ENCODE data around the gene MT1X.
A peak's percentile ranks its signal among the peaks of the same experiment; 100 is the strongest.
"Not testable (repeated sequence)": the region's sequence is repeated elsewhere in the genome, so short reads cannot be mapped to it uniquely, and the experiment has no call there.

MT1X gene

GRCh38 chr16:56653218-56653617 is 29.1 kb upstream of the MT1X start:
- DNase-seq (ENCODE audit: low spot score): no peak

- DNase-seq (ENCODE audit: low spot score): no peak
Observed at GRCh38 chr16:56657555-56658326, 24.5 kb upstream of the MT1X start, which contains the start of gene MT1F. Gene MT1F (plus strand): TSS chr16:56657959. CDS start chr16:56658059, 100 bp downstream.

GRCh38 chr16:56658327-56658875 is 23.9 kb upstream of the MT1X start:
- DNase-seq (ENCODE audit: low spot score): no peak

DNA sequence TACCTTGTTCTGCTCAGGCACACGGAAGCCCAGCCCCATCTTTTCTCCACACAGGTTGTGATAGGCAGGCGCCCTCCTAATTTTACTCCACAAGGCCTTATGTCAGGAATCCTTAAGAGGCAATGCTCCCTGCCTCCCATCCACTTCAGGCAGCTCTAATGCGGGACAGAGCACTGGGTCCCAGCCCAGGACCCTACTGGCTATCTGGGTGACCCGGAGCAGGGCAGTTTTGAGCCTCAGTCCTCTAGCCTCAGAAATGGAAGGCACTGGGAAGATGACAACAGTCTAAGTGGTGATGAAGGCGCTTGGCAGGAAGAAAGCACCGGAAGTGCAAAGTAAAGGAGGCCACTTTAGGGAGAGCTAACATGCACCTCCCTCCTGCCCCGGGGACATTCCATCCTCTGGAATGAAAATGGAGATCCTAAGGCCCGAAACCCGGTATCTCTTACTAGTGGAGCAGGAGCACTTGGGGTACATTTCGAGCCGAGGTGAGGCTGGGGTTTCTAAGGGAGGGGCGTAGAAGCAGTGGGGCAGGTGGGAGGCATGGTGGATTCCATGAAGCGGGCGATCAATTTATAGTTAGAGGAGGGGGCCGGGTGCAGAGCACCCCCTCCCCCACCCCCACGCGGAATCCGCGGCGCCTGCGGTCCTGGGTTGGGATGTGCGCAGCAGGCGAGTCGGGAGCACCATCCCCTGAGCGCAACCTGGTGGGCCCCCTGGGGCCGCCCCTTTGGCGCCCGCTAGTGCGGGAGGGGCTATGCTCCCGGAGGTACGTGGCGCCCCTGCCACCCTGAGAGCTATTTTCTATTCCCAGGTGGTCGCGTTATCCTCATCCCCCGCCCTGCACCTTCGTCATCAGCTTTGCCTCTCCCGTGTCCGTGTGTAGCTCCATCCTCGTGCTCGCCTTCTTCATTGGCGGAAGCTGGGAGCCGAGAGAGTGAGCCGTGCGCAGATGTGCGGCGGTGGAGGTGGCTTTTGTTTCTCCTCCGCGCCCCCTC is 19.6 kb upstream of the MT1X start:
- DNase-seq (ENCODE audit: low spot score): no peak

DNA sequence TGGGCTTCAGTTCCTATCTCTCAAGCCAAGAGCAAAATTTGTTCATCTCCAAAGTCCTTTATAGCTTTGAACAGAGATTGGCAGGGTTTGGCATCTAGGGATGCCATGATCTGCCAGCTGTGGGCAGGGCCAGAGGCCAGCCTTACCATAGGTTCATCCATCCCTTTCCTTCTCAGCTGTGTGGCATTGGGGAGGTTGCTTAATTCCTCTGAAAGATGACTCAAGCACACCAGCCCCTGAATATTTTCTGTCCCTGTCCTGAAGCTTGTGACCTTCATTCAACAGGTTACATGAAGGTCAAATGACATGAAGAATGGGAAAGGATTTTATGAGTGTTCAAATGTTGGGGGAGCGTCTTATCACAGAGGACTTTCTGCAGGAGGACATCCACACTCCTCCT is 17.8 kb upstream of the MT1X start:
- DNase-seq (ENCODE audit: low spot score): no peak

GRCh38 chr16:56665286-56666261 is 16.7 kb upstream of the MT1X start:
- DNase-seq (ENCODE audit: low spot score): not testable (repeated sequence)

GRCh38 chr16:56667581-56668571 is 14.4 kb upstream of the MT1X start, which contains the start of gene MT1G:
Gene MT1G (minus strand): TSS chr16:56668065. CDS start chr16:56667993, 72 bp downstream.
- no peak for DNase-seq (ENCODE audit: low spot score)

- DNase-seq (ENCODE audit: low spot score): no peak
Observed at GRCh38 chr16:56669005-56669839, 13.0 kb upstream of the MT1X start, which contains the start of gene MT1H. Gene MT1H (plus strand): TSS chr16:56669814. CDS start chr16:56669885, 71 bp downstream.

- DNase-seq (ENCODE audit: low spot score): no peak
Observed at GRCh38 chr16:56669840-56670619, 12.2 kb upstream of the MT1X start.

- DNase-seq (ENCODE audit: low spot score): no peak
Observed at GRCh38 chr16:56670620-56670934, 11.7 kb upstream of the MT1X start.

GRCh38 chr16:56671691-56672090 is 10.6 kb upstream of the MT1X start:
- not testable (repeated sequence) for DNase-seq (ENCODE audit: low spot score)

- DNase-seq (ENCODE audit: low spot score): not testable (repeated sequence)
Observed at GRCh38 chr16:56672171-56672570, 10.1 kb upstream of the MT1X start.

DNA sequence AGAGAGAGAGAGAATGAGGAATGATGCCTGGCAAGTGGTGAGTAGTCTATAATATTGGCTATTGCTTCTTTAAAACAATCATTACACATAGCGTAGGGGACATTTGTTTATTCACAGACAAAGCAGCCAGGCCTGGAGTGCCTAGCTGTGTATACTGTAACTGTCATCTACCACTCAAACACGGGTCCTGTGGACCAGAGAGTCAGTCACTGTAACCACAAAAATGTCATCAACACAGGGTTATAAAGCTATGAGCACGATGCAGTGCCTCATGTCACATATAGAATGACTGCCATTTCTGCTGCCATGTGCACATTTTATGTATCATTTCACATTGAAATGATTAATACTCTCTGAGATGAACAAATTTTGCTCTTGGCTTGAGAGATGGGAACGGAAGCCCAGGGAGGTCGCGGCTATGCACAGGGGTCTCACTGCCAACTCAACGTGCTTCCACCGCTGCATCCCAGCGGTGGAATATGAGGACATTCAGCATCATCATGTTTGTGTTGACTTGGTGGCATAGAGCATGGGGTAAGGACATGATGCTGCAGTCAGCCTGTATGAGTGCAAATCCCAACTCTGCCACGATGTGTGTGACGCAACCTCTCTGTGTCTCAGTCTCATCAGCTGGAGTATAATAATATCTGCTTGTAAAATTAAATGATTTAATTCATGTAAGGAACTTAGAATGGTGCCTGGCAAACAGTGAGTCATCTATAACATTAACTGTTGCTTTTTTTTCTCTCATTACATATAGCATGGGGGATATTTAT is 9.3 kb upstream of the MT1X start:
- DNase-seq (ENCODE audit: low spot score): no peak

DNA sequence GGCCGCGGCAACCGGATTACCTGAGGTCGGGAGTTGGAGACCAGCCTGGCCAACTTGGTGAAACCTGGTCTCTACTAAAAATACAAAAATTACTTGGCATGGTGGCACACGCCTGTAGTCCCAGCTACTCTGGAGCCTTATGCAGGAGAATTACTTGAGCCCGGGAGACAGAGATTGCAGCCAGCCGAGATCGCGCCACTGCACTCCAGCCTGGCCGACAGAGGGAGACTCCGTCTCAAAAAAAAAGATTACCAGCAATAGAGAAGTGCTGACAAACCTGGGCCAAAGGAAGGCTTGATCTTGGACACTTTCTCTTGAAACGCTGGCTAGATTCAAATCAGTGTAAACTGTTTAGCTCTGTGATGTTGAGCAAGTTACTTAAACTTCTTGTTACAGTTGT is 8.3 kb upstream of the MT1X start:
- DNase-seq (ENCODE audit: low spot score): peak; percentile 43

DNA sequence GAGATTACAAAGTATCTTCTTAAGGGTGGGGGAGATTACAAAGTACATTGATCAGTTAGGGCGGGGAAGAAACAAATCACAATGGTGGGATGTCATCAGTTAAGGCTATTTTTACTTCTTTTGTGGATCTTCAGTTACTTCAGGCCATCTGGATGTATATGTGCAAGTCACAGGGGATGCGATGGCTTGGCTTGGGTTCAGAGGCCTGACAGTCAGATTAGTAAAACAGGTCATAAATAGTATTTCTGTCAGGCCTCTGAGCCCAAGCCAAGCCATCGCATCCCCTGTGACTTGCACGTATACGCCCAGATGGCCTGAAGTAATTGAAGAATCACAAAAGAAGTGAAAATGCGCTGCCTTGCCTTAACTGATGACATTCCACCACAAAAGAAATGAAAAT is 7.7 kb upstream of the MT1X start:
- DNase-seq (ENCODE audit: low spot score): not testable (repeated sequence)

DNA sequence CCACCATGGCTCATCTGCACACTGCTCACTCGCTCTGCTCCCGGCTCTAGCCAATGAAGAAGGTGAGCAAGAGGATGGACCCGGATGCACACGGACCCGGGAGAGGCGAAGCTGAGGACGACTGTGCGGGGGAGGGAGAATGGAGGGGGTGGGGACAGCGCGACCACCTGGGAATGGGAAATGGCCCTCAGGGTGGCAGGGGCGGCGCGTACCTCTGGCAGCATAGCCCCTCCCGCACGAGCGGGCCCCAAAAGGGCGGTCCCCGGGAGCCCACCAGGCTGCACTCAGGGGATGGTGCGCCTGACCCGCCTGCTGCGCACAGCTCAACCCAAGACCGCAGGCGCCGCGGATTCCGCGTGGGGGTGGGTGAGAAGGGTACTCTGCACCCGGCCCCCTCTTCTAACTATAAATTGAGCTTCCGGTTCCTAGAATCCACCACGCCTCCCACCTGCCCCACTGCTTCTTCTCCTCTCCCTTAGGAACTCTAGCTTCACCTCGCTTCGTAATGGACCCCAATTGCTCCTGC is 6.5 kb upstream of the MT1X start:
- no peak for DNase-seq (ENCODE audit: low spot score)

GRCh38 chr16:56677474-56677873 is 4.8 kb upstream of the MT1X start:
- no peak for DNase-seq (ENCODE audit: low spot score)
